Kidney (tissue), 14 donors: Measurements from ENCODE around the gene ARHGAP22. TPM values are rescaled to one million over a fixed set of nuclear protein-coding genes. Genes with fewer than 3 reads are reported as not detected.

Experiments used
- DNase-seq, 5 donors: peaks; one replicate each; pipeline ENCODE4 v3.0.0-alpha.2; 2013 to 2020
- FAIRE-seq: peaks from 2 replicates; lab custom pipeline; 2012; peaks lifted over from hg19 to GRCh38; lab: Jason Lieb, UNC
- H3K27ac ChIP-seq, 2 donors: one replicate each; pipeline ENCODE4 v1.7.0; 2013; ENCODE audit warnings: low read depth in 2 of 2, low read length in 2 of 2, inconsistent platforms in 1 of 2
- H3K27me3 ChIP-seq: one replicate; pipeline ENCODE4 v1.7.1; 2013; ENCODE audit warnings: low read length, inconsistent platforms; ENCODE audit not compliant: control insufficient read depth, insufficient read depth
- H3K36me3 ChIP-seq, 3 donors: one replicate each; pipeline versions ENCODE4 v1.7.0 to v1.7.1; 2013; ENCODE audit warnings: low read length in 3 of 3, control low read depth in 1 of 3, inconsistent platforms in 1 of 3; ENCODE audit not compliant: insufficient read depth in 3 of 3, control insufficient read depth in 2 of 3
- H3K4me1 ChIP-seq, 3 donors: one replicate each; pipeline versions ENCODE4 v1.7.0 to v1.7.1; 2013; ENCODE audit warnings: low read length in 3 of 3, inconsistent platforms in 1 of 3, low read depth in 1 of 3; ENCODE audit not compliant: control insufficient read depth in 2 of 3, insufficient read depth in 2 of 3
- H3K4me3 ChIP-seq, 3 donors: one replicate each; pipeline versions ENCODE4 v1.7.0 to v1.8.1; 2013; ENCODE audit warnings: low read length in 3 of 3, control low read depth in 1 of 3, inconsistent platforms in 1 of 3
- H3K9ac ChIP-seq, 3 donors: one replicate each; pipeline versions ENCODE4 v1.7.0 to v1.7.1; 2013; ENCODE audit warnings: low read length in 3 of 3, control low read depth in 1 of 3, inconsistent platforms in 1 of 3
- H3K9me3 ChIP-seq, 3 donors: one replicate each; pipeline versions ENCODE4 v1.7.0 to v1.7.1; 2013; ENCODE audit warnings: low read length in 3 of 3, control low read depth in 1 of 3, inconsistent platforms in 1 of 3; ENCODE audit not compliant: control insufficient read depth in 2 of 3, insufficient read depth in 1 of 3
- intact Hi-C: fragments of 100-400 bp; cut with DNase I; formaldehyde crosslinking; loops from one replicate; pipeline ENCODE4 v1.11.1; 2022
- polyA plus RNA-seq: library from polyadenylated mRNA; stranded (reverse); fragments of 350-450 nt; fragmentation: Illumina TruSeq; extraction: RNeasy Lipid Tissue Mini Kit (QIAGEN cat#74804); gene quantifications from one replicate; pipeline ENCODE4 v1.2.3, GENCODE V29; 2014; ENCODE audit warnings: low read depth, low replicate concordance; ENCODE audit not compliant: insufficient read depth
- total RNA-seq: library from RNA; stranded (reverse); fragmentation: NEBNext Ultra II Directional; extraction: Animal tissue kit (Norgen Biotek cat#: 25700); gene quantifications from one replicate; pipeline ENCODE4 v1.2.1, GENCODE V29; 2021
- TF ChIP-seq, protein P1 (sequence below): IDR thresholded peaks from 3 replicates; pipeline ENCODE4 v1.5.1; 2012; ENCODE audit warnings: mild to moderate bottlenecking, moderate library complexity, borderline replicate concordance; ENCODE audit not compliant: insufficient read depth; ENCODE audit errors: extremely low read depth
- donor health status: control.
- donor health status: control.
- donor health status: control.
- donor health status: control.
- donor health status: control.
- donor health status: DM: yes; HTN: yes; CAD: no.
- donor health status: Normal renal cell carcinoma (clear cell type).

The ARHGAP22 gene
- total and polyA plus RNA-seq, 2 donors from 2014 or later: 0.62 to 6.6 TPM

DNA sequence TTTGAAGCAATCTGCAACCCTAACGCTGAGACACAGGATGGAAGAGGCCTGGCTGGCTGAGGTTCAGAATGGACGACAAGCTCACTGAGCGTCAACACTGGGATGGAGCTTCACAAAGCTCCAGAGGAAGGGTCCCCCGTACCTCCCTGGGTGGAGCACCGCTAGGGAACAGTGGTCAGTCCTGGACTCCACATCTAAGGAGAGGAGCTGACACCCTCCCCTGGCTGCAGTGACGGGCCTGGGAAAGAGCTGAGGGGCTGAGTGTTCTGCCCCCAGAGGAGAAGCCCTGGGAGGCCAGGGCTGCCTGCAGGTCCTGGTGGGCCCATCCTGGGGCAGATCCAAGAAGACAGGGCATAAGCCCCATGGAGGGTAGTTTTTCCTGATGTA, 146.2 kb downstream of the ARHGAP22 start:
- FAIRE-seq (no peak), DNase-seq (peak in 1 of 5 donors; percentile 31)
- Histone ChIP-seq H3K4me1 (peaks cover 0 to 5% (median 0%) of the 10 kb centered on the region in 3 donors), H3K4me3 (no peak overlapping the region), H3K27ac (no peak overlapping the region), H3K9ac (no peak overlapping the region), H3K27me3 (no peaks in the 10 kb centered on the region), H3K36me3 (no peaks in the 10 kb centered on the region), H3K9me3 (no peaks in the 10 kb centered on the region)
- intact Hi-C loops: no loop called here
- TF ChIP-seq, protein P1, sequence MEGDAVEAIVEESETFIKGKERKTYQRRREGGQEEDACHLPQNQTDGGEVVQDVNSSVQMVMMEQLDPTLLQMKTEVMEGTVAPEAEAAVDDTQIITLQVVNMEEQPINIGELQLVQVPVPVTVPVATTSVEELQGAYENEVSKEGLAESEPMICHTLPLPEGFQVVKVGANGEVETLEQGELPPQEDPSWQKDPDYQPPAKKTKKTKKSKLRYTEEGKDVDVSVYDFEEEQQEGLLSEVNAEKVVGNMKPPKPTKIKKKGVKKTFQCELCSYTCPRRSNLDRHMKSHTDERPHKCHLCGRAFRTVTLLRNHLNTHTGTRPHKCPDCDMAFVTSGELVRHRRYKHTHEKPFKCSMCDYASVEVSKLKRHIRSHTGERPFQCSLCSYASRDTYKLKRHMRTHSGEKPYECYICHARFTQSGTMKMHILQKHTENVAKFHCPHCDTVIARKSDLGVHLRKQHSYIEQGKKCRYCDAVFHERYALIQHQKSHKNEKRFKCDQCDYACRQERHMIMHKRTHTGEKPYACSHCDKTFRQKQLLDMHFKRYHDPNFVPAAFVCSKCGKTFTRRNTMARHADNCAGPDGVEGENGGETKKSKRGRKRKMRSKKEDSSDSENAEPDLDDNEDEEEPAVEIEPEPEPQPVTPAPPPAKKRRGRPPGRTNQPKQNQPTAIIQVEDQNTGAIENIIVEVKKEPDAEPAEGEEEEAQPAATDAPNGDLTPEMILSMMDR: no peak

DNA sequence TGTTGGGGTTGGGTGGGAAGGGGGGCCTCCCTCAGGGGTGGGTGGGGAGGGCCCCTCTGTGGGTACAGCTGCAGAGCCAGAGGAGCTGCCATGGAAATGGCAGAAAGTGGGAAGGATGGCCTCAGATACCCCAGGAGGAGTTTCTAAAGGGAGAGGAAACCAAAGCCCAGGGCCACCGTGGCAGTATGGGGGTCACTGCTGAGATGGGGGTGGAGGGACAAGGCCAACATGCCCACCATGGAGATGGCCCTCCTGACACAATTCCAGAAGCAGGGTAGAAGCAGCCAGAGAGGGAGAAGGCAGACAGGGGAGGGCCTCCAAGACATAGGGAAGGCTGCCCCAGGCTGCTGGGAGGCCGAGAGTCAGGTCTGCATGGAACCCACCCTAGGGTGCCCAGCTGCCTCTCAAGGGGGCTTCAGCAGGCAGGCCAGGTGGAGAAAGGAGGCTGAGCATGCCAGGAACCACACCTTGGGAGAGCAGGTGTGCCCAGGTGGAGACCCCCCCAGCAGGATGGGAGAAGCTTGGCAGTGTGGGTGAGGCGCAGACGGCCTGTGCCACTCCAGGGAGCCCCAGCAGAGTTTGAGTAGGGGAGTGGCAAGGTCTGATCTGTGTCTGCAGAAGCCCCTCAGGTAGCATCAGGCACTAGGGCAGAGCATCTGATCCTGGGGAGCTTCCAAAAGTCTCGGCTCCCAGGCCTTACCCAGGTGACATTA, 146.8 kb downstream of the ARHGAP22 start:
- TF ChIP-seq, protein P1: no peak
- intact Hi-C loops: no loop called here
- DNase-seq: peak in 2 of 5 donors; percentile 34 to 45
- Histone ChIP-seq H3K27ac (no peak overlapping the region), H3K4me1 (peaks cover 0 to 5% (median 0%) of the 10 kb centered on the region in 3 donors), H3K4me3 (no peak overlapping the region), H3K36me3 (no peaks in the 10 kb centered on the region), H3K27me3 (no peaks in the 10 kb centered on the region), H3K9ac (no peak overlapping the region), H3K9me3 (no peaks in the 10 kb centered on the region)
- FAIRE-seq: no peak

DNA sequence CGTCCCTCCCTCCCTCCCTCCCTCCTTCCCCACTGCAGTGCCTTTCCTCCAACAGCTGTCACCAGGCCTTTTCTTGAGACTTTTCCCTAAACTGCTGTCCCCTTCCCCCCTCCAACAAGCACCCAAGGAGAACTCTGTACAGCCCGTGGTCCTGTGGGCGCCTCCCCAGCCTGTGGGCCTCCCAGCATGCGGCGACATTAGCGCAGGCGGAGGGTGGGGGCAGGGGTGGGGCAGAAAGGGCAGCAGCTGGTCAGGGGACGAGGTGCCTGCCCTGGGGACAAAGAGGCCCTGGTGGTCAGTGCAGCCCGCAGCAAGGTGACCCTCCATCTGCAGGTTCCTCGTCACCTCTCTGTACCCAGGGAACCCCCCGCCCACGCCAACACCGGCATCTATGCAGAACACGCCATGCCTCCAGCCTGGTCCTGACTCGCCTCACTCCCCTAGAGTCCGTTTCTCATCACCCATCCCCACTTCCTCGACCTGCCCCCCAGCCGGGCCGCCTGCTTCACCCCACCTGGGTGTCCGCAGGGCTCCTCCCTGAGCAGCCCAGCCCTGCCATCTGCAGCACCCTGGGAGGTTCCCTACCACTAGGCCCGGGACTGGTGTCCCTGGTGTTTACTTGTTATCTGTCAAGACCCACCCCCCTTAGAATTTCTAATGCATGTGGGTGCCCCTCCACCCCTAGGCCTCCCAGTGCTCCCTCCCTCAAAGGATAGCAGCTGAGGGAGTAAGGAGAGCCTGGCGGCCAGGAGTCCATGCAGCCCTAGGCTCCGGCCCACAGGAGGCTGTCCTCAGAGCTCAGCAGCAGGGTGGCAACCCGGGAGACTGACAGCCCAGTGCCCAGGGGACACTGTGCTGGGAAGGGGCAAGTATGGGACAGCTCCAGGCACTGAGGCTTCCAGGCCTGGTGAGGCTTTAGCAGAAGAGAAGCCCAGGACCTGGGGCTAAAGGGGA, 147.8 kb downstream of the ARHGAP22 start:
- no peaks in the 10 kb centered on the region for H3K9me3 ChIP-seq
- H3K27ac ChIP-seq: no peak overlapping the region
- no peaks in the 10 kb centered on the region for H3K36me3 ChIP-seq
- intact Hi-C loops: no loop called here
- H3K4me3 ChIP-seq: no peak overlapping the region
- peaks cover 0 to 5% (median 0%) of the 10 kb centered on the region in 3 donors for H3K4me1 ChIP-seq
- H3K9ac ChIP-seq: no peak overlapping the region
- no peaks in the 10 kb centered on the region for H3K27me3 ChIP-seq
- TF ChIP-seq, protein P1: no peak
- no peak for FAIRE-seq
- peak in 2 of 5 donors; percentile 56 to 75 for DNase-seq
